ENCODE data around the gene CRYBG1. TPM values are rescaled to one million over a fixed set of nuclear protein-coding genes. Genes with fewer than 3 reads are reported as not detected.

Gene CRYBG1
- total and polyA plus RNA-seq, 3 donors from 2014 or later = 4.8 to 16.5 (median 7.8) TPM

GRCh38 chr6:106380407-106380806 lies 19.9 kb downstream of the CRYBG1 start:
- 39 to 47% methylated on average over 1 of the region's 1 CpG for WGBS, 2 donors
- Histone ChIP-seq H3K4me3 (no peak overlapping the region), H3K4me1 (no peaks in the 10 kb centered on the region), H3K36me3 (ENCODE audit: low read depth, missing control alignments) (no peaks in the 10 kb centered on the region), H3K9me3 (no peaks in the 10 kb centered on the region), H3K27me3 (no peaks in the 10 kb centered on the region), H3K27ac (no peak overlapping the region)
- TF ChIP-seq POLR2A (IDR thresholded peaks at IDR 0.05) = no peak
- TF ChIP-seq CTCF (IDR thresholded peaks at IDR 0.05) = no peak
- no peak for DNase-seq
- intact Hi-C loops (cut with DNase I; ENCODE audit: low total_unique reads) = no loop called here

GRCh38 chr6:106381223-106381622 lies 20.7 kb downstream of the CRYBG1 start:
- TF ChIP-seq POLR2A (IDR thresholded peaks at IDR 0.05) (no peak), CTCF (IDR thresholded peaks at IDR 0.05) (no peak)
- no peaks in the 10 kb centered on the region for H3K9me3 ChIP-seq
- no peak overlapping the region for H3K27ac ChIP-seq
- no peaks in the 10 kb centered on the region for H3K36me3 ChIP-seq (ENCODE audit: low read depth, missing control alignments)
- WGBS, 2 donors = 88 to 89% methylated on average over 1 of the region's 1 CpG
- no peak for DNase-seq
- intact Hi-C loops (cut with DNase I; ENCODE audit: low total_unique reads) = no loop called here
- H3K27me3 ChIP-seq = no peaks in the 10 kb centered on the region
- no peak overlapping the region for H3K4me3 ChIP-seq
- no peaks in the 10 kb centered on the region for H3K4me1 ChIP-seq

GRCh38 chr6:106381881-106382280 lies 21.4 kb downstream of the CRYBG1 start:
- no peak for DNase-seq
- TF ChIP-seq CTCF (IDR thresholded peaks at IDR 0.05) = no peak
- TF ChIP-seq POLR2A (IDR thresholded peaks at IDR 0.05) = no peak
- Histone ChIP-seq H3K27ac (no peak overlapping the region), H3K9me3 (no peaks in the 10 kb centered on the region), H3K4me1 (no peaks in the 10 kb centered on the region), H3K27me3 (no peaks in the 10 kb centered on the region), H3K36me3 (ENCODE audit: low read depth, missing control alignments) (no peaks in the 10 kb centered on the region), H3K4me3 (no peak overlapping the region)
- intact Hi-C loops (cut with DNase I; ENCODE audit: low total_unique reads) = no loop called here
- 55 to 58% methylated on average over 1 of the region's 1 CpG for WGBS, 2 donors

- no peaks in the 10 kb centered on the region for H3K4me1 ChIP-seq
- no peaks in the 10 kb centered on the region for H3K9me3 ChIP-seq
- no peak for DNase-seq
- 86 to 89% methylated on average over 2 of the region's 2 CpGs for WGBS, 2 donors
- no peaks in the 10 kb centered on the region for H3K36me3 ChIP-seq (ENCODE audit: low read depth, missing control alignments)
- no peak overlapping the region for H3K4me3 ChIP-seq
- TF ChIP-seq POLR2A (IDR thresholded peaks at IDR 0.05) (no peak), CTCF (IDR thresholded peaks at IDR 0.05) (no peak)
- intact Hi-C loops (cut with DNase I; ENCODE audit: low total_unique reads) = no loop called here
- H3K27ac ChIP-seq = no peak overlapping the region
- H3K27me3 ChIP-seq = no peaks in the 10 kb centered on the region
These were observed 23.1 kb downstream of the CRYBG1 start for GRCh38 chr6:106383573-106383972.

GRCh38 chr6:106385530-106385929 lies 25.0 kb downstream of the CRYBG1 start:
- H3K27ac ChIP-seq = no peak overlapping the region
- no peaks in the 10 kb centered on the region for H3K36me3 ChIP-seq (ENCODE audit: low read depth, missing control alignments)
- TF ChIP-seq CTCF (IDR thresholded peaks at IDR 0.05) = no peak
- no peak for TF ChIP-seq POLR2A (IDR thresholded peaks at IDR 0.05)
- H3K9me3 ChIP-seq = no peaks in the 10 kb centered on the region
- H3K4me3 ChIP-seq = no peak overlapping the region
- WGBS, 2 donors = 80 to 87% methylated on average over 6 of the region's 6 CpGs
- intact Hi-C loops (cut with DNase I; ENCODE audit: low total_unique reads) = no loop called here
- no peaks in the 10 kb centered on the region for H3K4me1 ChIP-seq
- no peaks in the 10 kb centered on the region for H3K27me3 ChIP-seq
- DNase-seq = no peak
